H9 (cell line): ENCODE measurements around the gene TTC39B. TPM values are rescaled to one million over a fixed set of nuclear protein-coding genes. Genes with fewer than 3 reads are reported as not detected.

ENCODE experiments used
- DNase-seq: peaks from one replicate; pipeline ENCODE4 v3.0.0-alpha.2; 2017
- H2AFZ ChIP-seq: one replicate; pipeline ENCODE4 v1.6.1; 2013; ENCODE audit warnings: mild to moderate bottlenecking, low read length, control low read depth, moderate library complexity
- H2AK5ac ChIP-seq: 2 replicates; pipeline ENCODE4 v1.6.1; 2013; ENCODE audit warnings: low read length, control low read depth, mixed read lengths; ENCODE audit not compliant: insufficient read length
- H2BK120ac ChIP-seq: one replicate; pipeline ENCODE4 v1.6.1; 2013; ENCODE audit warnings: low read depth, mild to moderate bottlenecking, low read length, control low read depth, inconsistent platforms; ENCODE audit not compliant: poor library complexity, severe bottlenecking
- H2BK12ac ChIP-seq: 2 replicates; pipeline ENCODE4 v1.6.1; 2013; ENCODE audit warnings: low read length, control low read depth, mixed read lengths, low read depth; ENCODE audit not compliant: insufficient read length
- H2BK15ac ChIP-seq: 2 replicates; pipeline ENCODE4 v1.6.1; 2013; ENCODE audit warnings: low read depth, low read length, control low read depth
- H2BK20ac ChIP-seq: one replicate; pipeline ENCODE4 v1.6.1; 2013; ENCODE audit warnings: low read depth, mild to moderate bottlenecking, low read length, control low read depth, inconsistent platforms; ENCODE audit not compliant: poor library complexity, severe bottlenecking
- H2BK5ac ChIP-seq: 2 replicates; pipeline ENCODE4 v1.6.1; 2013; ENCODE audit warnings: low read length, control low read depth, mixed read lengths; ENCODE audit not compliant: insufficient read length
- H3K14ac ChIP-seq: 2 replicates; pipeline ENCODE4 v1.6.1; 2013; ENCODE audit warnings: low read length, control low read depth; ENCODE audit not compliant: insufficient read depth
- H3K18ac ChIP-seq: 2 replicates; pipeline ENCODE4 v1.6.1; 2013; ENCODE audit warnings: low read depth, mild to moderate bottlenecking, mixed read lengths, low read length, control low read depth; ENCODE audit not compliant: insufficient read length
- H3K23ac ChIP-seq: 2 replicates; pipeline ENCODE4 v1.6.1; 2013; ENCODE audit warnings: low read length, control low read depth, mixed read lengths, low read depth; ENCODE audit not compliant: insufficient read length
- H3K23me2 ChIP-seq: 2 replicates; pipeline ENCODE4 v1.6.1; 2013; ENCODE audit warnings: low read depth, mild to moderate bottlenecking, mixed read lengths, low read length, control low read depth; ENCODE audit not compliant: insufficient read length, poor library complexity, severe bottlenecking
- H3K27ac ChIP-seq: 2 replicates; pipeline ENCODE4 v1.5.1; 2013; ENCODE audit warnings: low read length, control low read depth, mixed read lengths, low read depth; ENCODE audit not compliant: insufficient read length
- H3K27me3 ChIP-seq: 2 replicates; pipeline ENCODE4 v1.6.1; 2013; ENCODE audit warnings: low read length, control low read depth, inconsistent platforms; ENCODE audit not compliant: insufficient read depth
- H3K4ac ChIP-seq: 2 replicates; pipeline ENCODE4 v1.6.1; 2013; ENCODE audit warnings: low read depth, mild to moderate bottlenecking, control low read depth, inconsistent platforms, low read length, moderate library complexity
- H3K4me1 ChIP-seq: 2 replicates; pipeline ENCODE4 v1.6.1; 2013; ENCODE audit warnings: low read length, control low read depth, inconsistent platforms; ENCODE audit not compliant: insufficient read depth
- H3K4me2 ChIP-seq: 2 replicates; pipeline ENCODE4 v1.6.1; 2013; ENCODE audit warnings: low read length, control low read depth, mixed read lengths; ENCODE audit not compliant: insufficient read length, insufficient read depth
- H3K56ac ChIP-seq: 2 replicates; pipeline ENCODE4 v1.6.1; 2013; ENCODE audit warnings: low read depth, mild to moderate bottlenecking, mixed read lengths, low read length, control low read depth; ENCODE audit not compliant: insufficient read length
- H3K79me1 ChIP-seq: 2 replicates; pipeline ENCODE4 v1.6.1; 2013; ENCODE audit warnings: low read depth, mild to moderate bottlenecking, moderate library complexity, low read length, control low read depth, inconsistent platforms; ENCODE audit not compliant: insufficient read depth, poor library complexity, severe bottlenecking
- H3K79me2 ChIP-seq: 2 replicates; pipeline ENCODE4 v1.6.1; 2013; ENCODE audit warnings: low read length, control low read depth, inconsistent platforms; ENCODE audit not compliant: insufficient read depth
- H3K9ac ChIP-seq: 2 replicates; pipeline ENCODE4 v1.6.1; 2013; ENCODE audit warnings: low read length, control low read depth, mixed read lengths; ENCODE audit not compliant: insufficient read length; ENCODE audit errors: extremely low read depth
- H3K9me3 ChIP-seq: one replicate; pipeline ENCODE4 v1.6.1; 2013; ENCODE audit warnings: low read depth, low read length, inconsistent platforms; ENCODE audit not compliant: control insufficient read depth
- H3T11ph ChIP-seq: one replicate; pipeline ENCODE4 v1.6.1; 2013; ENCODE audit warnings: mild to moderate bottlenecking, low read length, control low read depth, inconsistent platforms
- H4K20me1 ChIP-seq: one replicate; pipeline ENCODE4 v1.6.1; 2013; ENCODE audit not compliant: control insufficient read depth, insufficient read length, insufficient read depth
- H4K5ac ChIP-seq: 2 replicates; pipeline ENCODE4 v1.6.1; 2013; ENCODE audit warnings: low read depth, mild to moderate bottlenecking, mixed read lengths, low read length, control low read depth; ENCODE audit not compliant: insufficient read length
- H4K8ac ChIP-seq: replicated peaks from 2 replicates; pipeline ENCODE4 v1.6.1; 2013; ENCODE audit warnings: low read length, control low read depth, mixed read lengths, low read depth; ENCODE audit not compliant: insufficient read length
- H4K91ac ChIP-seq: 2 replicates; pipeline ENCODE4 v1.6.1; 2013; ENCODE audit warnings: low read depth, mild to moderate bottlenecking, moderate library complexity, mixed read lengths, low read length, control low read depth; ENCODE audit not compliant: insufficient read length
- H3K27ac Mint-ChIP-seq, 3 experiments: 2 replicates in 2 of 3; 3 replicates in 1 of 3; pipeline ENCODE4 v1.8.0; 2020 to 2021; ENCODE audit warnings: mixed read lengths in 3 of 3, mild to moderate bottlenecking in 1 of 3, moderate library complexity in 1 of 3
- H3K27me3 Mint-ChIP-seq: 2 replicates; pipeline ENCODE4 v1.8.0; 2021; ENCODE audit warnings: low read depth, mild to moderate bottlenecking, moderate library complexity, mixed read lengths
- H3K36me3 Mint-ChIP-seq, 3 experiments: 2 replicates in 2 of 3; 3 replicates in 1 of 3; pipeline ENCODE4 v1.8.0; 2020 to 2021; ENCODE audit warnings: low read depth in 3 of 3, mixed read lengths in 3 of 3; ENCODE audit not compliant: insufficient read depth in 1 of 3
- H3K4me1 Mint-ChIP-seq, 2 experiments: 2 replicates each; pipeline ENCODE4 v1.8.0; 2020; ENCODE audit warnings: mixed read lengths in 2 of 2
- H3K4me3 Mint-ChIP-seq, 2 experiments: 2 replicates in 1 of 2; 3 replicates in 1 of 2; pipeline ENCODE4 v1.8.0; 2020 to 2021; ENCODE audit warnings: mild to moderate bottlenecking in 2 of 2, mixed read lengths in 2 of 2, moderate library complexity in 1 of 2
- H3K9me3 Mint-ChIP-seq, 2 experiments: 2 replicates in 1 of 2; 3 replicates in 1 of 2; pipeline ENCODE4 v1.8.0; 2020; ENCODE audit warnings: mild to moderate bottlenecking in 2 of 2, mixed read lengths in 2 of 2, moderate library complexity in 1 of 2
- WGBS: extraction: QIAGEN DNeasy Blood & Tissue Kit; methylation state at CpG from one replicate; pipeline ENCODE4 v1.1.7; 2013; ENCODE audit warnings: missing lambda C conversion rate, low lambda C conversion rate, mixed read lengths; ENCODE audit not compliant: insufficient read length; ENCODE audit errors: extremely low coverage; 5-methylcytosine and 5-hydroxymethylcytosine counted together
- total RNA-seq: library from RNA; stranded (reverse); gene quantifications from 2 replicates; pipeline ENCODE4 v1.2.1, GENCODE V29; 2021
- TF ChIP-seq, protein P1 (sequence below): fragments of 200-600 bp; sonication (generic); conservative IDR thresholded peaks from 3 replicates; pipeline ENCODE4 v1.8.0; 2021; ENCODE audit warnings: antibody characterized with exemption, mild to moderate bottlenecking

The TTC39B gene
- total RNA-seq, 1 experiment from 2014 or later = 8.2 TPM

DNA sequence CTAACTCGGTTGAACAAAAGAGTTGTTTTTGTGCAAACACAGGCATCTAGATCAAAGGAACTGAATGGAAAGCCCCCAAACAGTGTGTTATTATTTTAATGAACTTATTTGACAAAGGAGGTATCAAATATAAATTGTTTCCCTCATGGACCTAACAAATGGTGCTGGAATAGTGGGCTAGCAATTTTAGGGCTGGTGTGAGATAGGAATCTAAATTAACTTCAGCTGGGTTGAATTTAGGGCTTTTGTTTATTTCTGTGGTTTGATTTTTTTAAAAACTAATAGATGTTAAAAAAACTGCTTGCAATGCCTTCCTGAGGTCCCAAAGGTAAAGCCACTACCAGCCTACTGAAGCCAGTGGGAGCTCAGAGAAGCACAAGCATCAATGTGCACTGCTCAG is 42.1 kb downstream of the TTC39B start:
- no peaks in the 10 kb centered on the region for H3K79me2 ChIP-seq
- H3K79me1 ChIP-seq = no peaks in the 10 kb centered on the region
- no peak overlapping the region for H4K91ac ChIP-seq
- H3K27ac ChIP-seq = no peak overlapping the region
- H4K8ac ChIP-seq = no peak overlapping the region
- no peak overlapping the region for H3K4me2 ChIP-seq
- Mint-ChIP-seq H3K36me3 (peaks cover 2 to 9% (median 5%) of the 10 kb centered on the region in 3 experiments; a peak in 4 of 7 replicates), H3K27ac (no peak overlapping the region), H3K27me3 (no peaks in the 10 kb centered on the region), H3K4me3 (no peak overlapping the region), H3K9me3 (no peaks in the 10 kb centered on the region; a peak in 1 of 5 replicates), H3K4me1 (peaks cover 0 to 3% of the 10 kb centered on the region in 2 experiments; a peak in 1 of 4 replicates)
- no peak overlapping the region for H3K9ac ChIP-seq
- WGBS = no CpG with 5 or more reads among the region's 1 CpG
- no peak overlapping the region for H3K56ac ChIP-seq
- H4K5ac ChIP-seq = no peak overlapping the region
- H3K4me1 ChIP-seq = no peaks in the 10 kb centered on the region
- no peak overlapping the region for H3T11ph ChIP-seq
- H3K27me3 ChIP-seq = no peaks in the 10 kb centered on the region
- TF ChIP-seq, protein P1, sequence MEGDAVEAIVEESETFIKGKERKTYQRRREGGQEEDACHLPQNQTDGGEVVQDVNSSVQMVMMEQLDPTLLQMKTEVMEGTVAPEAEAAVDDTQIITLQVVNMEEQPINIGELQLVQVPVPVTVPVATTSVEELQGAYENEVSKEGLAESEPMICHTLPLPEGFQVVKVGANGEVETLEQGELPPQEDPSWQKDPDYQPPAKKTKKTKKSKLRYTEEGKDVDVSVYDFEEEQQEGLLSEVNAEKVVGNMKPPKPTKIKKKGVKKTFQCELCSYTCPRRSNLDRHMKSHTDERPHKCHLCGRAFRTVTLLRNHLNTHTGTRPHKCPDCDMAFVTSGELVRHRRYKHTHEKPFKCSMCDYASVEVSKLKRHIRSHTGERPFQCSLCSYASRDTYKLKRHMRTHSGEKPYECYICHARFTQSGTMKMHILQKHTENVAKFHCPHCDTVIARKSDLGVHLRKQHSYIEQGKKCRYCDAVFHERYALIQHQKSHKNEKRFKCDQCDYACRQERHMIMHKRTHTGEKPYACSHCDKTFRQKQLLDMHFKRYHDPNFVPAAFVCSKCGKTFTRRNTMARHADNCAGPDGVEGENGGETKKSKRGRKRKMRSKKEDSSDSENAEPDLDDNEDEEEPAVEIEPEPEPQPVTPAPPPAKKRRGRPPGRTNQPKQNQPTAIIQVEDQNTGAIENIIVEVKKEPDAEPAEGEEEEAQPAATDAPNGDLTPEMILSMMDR = no peak
- no peak overlapping the region for H2BK12ac ChIP-seq
- no peaks in the 10 kb centered on the region for H3K23me2 ChIP-seq
- no peak overlapping the region for H2AFZ ChIP-seq
- H2BK5ac ChIP-seq = no peak overlapping the region
- no peak overlapping the region for H2BK120ac ChIP-seq
- no peak overlapping the region for H3K4ac ChIP-seq
- H2BK15ac ChIP-seq = no peak overlapping the region
- H2AK5ac ChIP-seq = no peak overlapping the region
- H3K9me3 ChIP-seq = no peaks in the 10 kb centered on the region
- no peak overlapping the region for H3K14ac ChIP-seq
- DNase-seq = no peak
- H3K23ac ChIP-seq = no peak overlapping the region
- H4K20me1 ChIP-seq = no peaks in the 10 kb centered on the region
- no peak overlapping the region for H3K18ac ChIP-seq
- no peak overlapping the region for H2BK20ac ChIP-seq
